RPMI7951 (cell line): ENCODE data around the gene EFNA5. TPM values are rescaled to one million over a fixed set of nuclear protein-coding genes. Genes with fewer than 3 reads are reported as not detected.

Experiments used
- DNase-seq: peaks from one replicate; pipeline ENCODE4 v3.0.0-alpha.2; 2012; ENCODE audit warnings: low read depth
- total RNA-seq: library from RNA; depleted of rRNA; stranded (reverse); fragments of >200 nt; shearing (Covaris generic); gene quantifications from 2 replicates; pipeline ENCODE4 v1.2.3, GENCODE V29; 2014

Gene EFNA5
- total RNA-seq, 1 experiment from 2014 or later = 0.96 TPM

- peak; percentile 85 for DNase-seq
Measured at GRCh38 chr5:107571621-107572536, 98.9 kb downstream of the EFNA5 start.

GRCh38 chr5:107570805-107571531 lies 99.8 kb downstream of the EFNA5 start:
- DNase-seq = peak; percentile 57

- no peak for DNase-seq
Measured at GRCh38 chr5:107570181-107570580, 100.6 kb downstream of the EFNA5 start.

- no peak for DNase-seq
Measured at GRCh38 chr5:107567901-107568671, 102.7 kb downstream of the EFNA5 start.

- DNase-seq = no peak
Measured at GRCh38 chr5:107566986-107567385, 103.8 kb downstream of the EFNA5 start.

- DNase-seq = no peak
Measured at GRCh38 chr5:107565791-107566767, 104.7 kb downstream of the EFNA5 start.

GRCh38 chr5:107564931-107565372 lies 105.8 kb downstream of the EFNA5 start:
- DNase-seq = no peak

GRCh38 chr5:107563959-107564544 lies 106.7 kb downstream of the EFNA5 start:
- peak; percentile 49 for DNase-seq

GRCh38 chr5:107560377-107560776 lies 110.4 kb downstream of the EFNA5 start:
- no peak for DNase-seq

GRCh38 chr5:107558823-107559375 lies 111.8 kb downstream of the EFNA5 start:
- no peak for DNase-seq

- DNase-seq = peak; percentile 93
Measured at GRCh38 chr5:107557051-107557658, 113.6 kb downstream of the EFNA5 start.

GRCh38 chr5:107556575-107556974 lies 114.2 kb downstream of the EFNA5 start:
- no peak for DNase-seq

- DNase-seq = peak; percentile 42
Measured at GRCh38 chr5:107555425-107556090, 115.2 kb downstream of the EFNA5 start.

GRCh38 chr5:107554776-107555424 lies 115.8 kb downstream of the EFNA5 start:
- no peak for DNase-seq

- peak; percentile 69 for DNase-seq
Measured at GRCh38 chr5:107553117-107553555, 117.6 kb downstream of the EFNA5 start.

- no peak for DNase-seq
Measured at GRCh38 chr5:107551088-107551487, 119.6 kb downstream of the EFNA5 start.

GRCh38 chr5:107549567-107549966 lies 121.2 kb downstream of the EFNA5 start:
- no peak for DNase-seq

GRCh38 chr5:107548477-107548876 lies 122.3 kb downstream of the EFNA5 start:
- DNase-seq = no peak
